Mesendoderm (in vitro differentiated cells): Measurements from ENCODE around the gene KIF9.

Experiments used
- DNase-seq: peaks from one replicate; pipeline ENCODE4 v3.0.0; 2013
- H2AK5ac ChIP-seq: 2 replicates; pipeline ENCODE4 v1.6.1; 2013; ENCODE audit warnings: low read length, inconsistent platforms
- H2BK120ac ChIP-seq: 2 replicates; pipeline ENCODE4 v1.6.1; 2013; ENCODE audit warnings: low read depth, mild to moderate bottlenecking, low read length, moderate library complexity, mixed read lengths
- H2BK15ac ChIP-seq: replicated peaks from 2 replicates; pipeline ENCODE4 v1.6.1; 2013; ENCODE audit warnings: low read depth, mild to moderate bottlenecking, moderate library complexity
- H2BK5ac ChIP-seq: 2 replicates; pipeline ENCODE4 v1.6.1; 2013; ENCODE audit warnings: low read length, inconsistent platforms
- H3K18ac ChIP-seq: 2 replicates; pipeline ENCODE4 v1.6.1; 2013; ENCODE audit warnings: mild to moderate bottlenecking, low read length, mixed read lengths
- H3K23ac ChIP-seq: one replicate; pipeline ENCODE4 v1.6.1; 2013; ENCODE audit warnings: low read length
- H3K27ac ChIP-seq: 2 replicates; pipeline ENCODE4 v1.5.1; 2013; ENCODE audit warnings: low read depth, mild to moderate bottlenecking, inconsistent platforms, low read length, moderate library complexity
- H3K27me3 ChIP-seq: 2 replicates; pipeline ENCODE4 v1.6.1; 2013; ENCODE audit warnings: low read length, control low read depth, mild to moderate bottlenecking, inconsistent platforms; ENCODE audit not compliant: insufficient read depth, poor library complexity
- H3K36me3 ChIP-seq: 2 replicates; pipeline ENCODE4 v1.6.1; 2013; ENCODE audit warnings: low read length, inconsistent platforms; ENCODE audit not compliant: control insufficient read depth, insufficient read depth
- H3K4ac ChIP-seq: one replicate; pipeline ENCODE4 v1.6.1; 2013; ENCODE audit warnings: low read depth, mild to moderate bottlenecking, low read length, moderate library complexity
- H3K4me1 ChIP-seq: 2 replicates; pipeline ENCODE4 v1.6.1; 2013; ENCODE audit warnings: low read depth, low read length, inconsistent platforms; ENCODE audit not compliant: control insufficient read depth
- H3K4me2 ChIP-seq: 2 replicates; pipeline ENCODE4 v1.6.1; 2013; ENCODE audit warnings: low read length
- H3K4me3 ChIP-seq: 2 replicates; pipeline ENCODE4 v1.5.1; 2013; ENCODE audit warnings: mild to moderate bottlenecking, low read length
- H3K56ac ChIP-seq: one replicate; pipeline ENCODE4 v1.6.1; 2013; ENCODE audit warnings: low read length
- H3K79me1 ChIP-seq: 2 replicates; pipeline ENCODE4 v1.6.1; 2013; ENCODE audit warnings: low read length, inconsistent platforms
- H3K79me2 ChIP-seq: 2 replicates; pipeline ENCODE4 v1.6.1; 2013; ENCODE audit warnings: mild to moderate bottlenecking, low read length; ENCODE audit not compliant: control insufficient read depth, insufficient read depth
- H3K9ac ChIP-seq: 2 replicates; pipeline ENCODE4 v1.6.1; 2013; ENCODE audit warnings: low read length, inconsistent platforms
- H4K5ac ChIP-seq: one replicate; pipeline ENCODE4 v1.6.1; 2013; ENCODE audit warnings: low read length
- H4K8ac ChIP-seq: one replicate; pipeline ENCODE4 v1.6.1; 2013; ENCODE audit warnings: low read depth, mild to moderate bottlenecking, control low read depth, low read length, moderate library complexity
- WGBS: extraction: QIAGEN DNeasy Blood & Tissue Kit; methylation state at CpG from one replicate; pipeline ENCODE4 v1.1.7; 2013; ENCODE audit warnings: low lambda C conversion rate, missing lambda C conversion rate; ENCODE audit not compliant: insufficient coverage; ENCODE audit errors: extremely low coverage; 5-methylcytosine and 5-hydroxymethylcytosine counted together

KIF9 gene

DNA sequence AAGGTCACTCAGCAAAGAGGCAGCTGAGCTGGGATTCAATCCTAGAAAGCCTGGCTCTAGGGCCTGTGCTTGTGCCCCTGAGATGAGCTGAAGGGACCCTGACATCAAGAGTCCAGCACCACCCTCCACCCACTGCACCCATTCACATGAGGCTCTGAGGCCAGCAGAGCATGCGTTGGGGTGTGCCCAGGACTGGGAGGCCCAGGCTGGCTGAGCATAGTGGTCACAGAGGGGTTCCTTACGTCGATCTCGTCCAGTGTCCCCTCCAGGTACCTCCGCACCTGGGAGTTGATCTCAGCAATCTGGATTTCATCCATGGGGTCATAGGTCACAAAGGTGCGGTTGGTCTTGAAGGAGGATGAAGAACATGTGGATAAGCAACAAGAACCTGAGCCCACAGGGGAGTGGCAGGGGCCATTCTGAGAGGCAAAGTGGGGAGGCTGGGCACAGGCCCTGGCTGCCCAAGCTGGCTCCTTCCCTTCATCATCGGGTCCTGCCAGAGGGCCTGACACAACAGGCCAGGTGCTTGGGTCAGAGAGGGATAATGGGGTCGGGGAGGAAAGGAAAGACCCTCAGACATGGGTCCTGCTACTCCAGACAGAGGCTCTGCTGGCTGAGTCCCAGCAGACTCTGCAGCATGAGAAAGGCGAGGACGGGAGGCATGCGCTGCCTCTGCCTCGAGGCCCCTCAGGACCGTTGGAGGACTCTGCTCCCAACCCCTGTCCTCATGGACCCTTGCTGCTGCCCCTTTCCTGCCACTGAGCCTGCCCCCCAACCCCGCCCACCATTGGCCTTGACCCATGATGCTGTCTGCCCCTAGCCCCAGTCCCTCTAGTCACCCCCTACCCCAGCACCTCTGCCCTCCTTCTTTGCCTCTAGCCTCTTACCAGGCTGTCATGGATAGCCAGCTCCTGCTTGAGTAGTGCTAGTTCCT is 35.2 kb downstream of the KIF9 start:
- Histone ChIP-seq H2AK5ac (no peak overlapping the region), H3K36me3 (no peaks in the 10 kb centered on the region), H3K27ac (no peak overlapping the region), H3K79me1 (no peaks in the 10 kb centered on the region), H3K4me3 (no peak overlapping the region), H3K18ac (no peak overlapping the region), H2BK5ac (no peak overlapping the region), H2BK120ac (no peak overlapping the region), H3K4me1 (no peaks in the 10 kb centered on the region), H3K79me2 (no peaks in the 10 kb centered on the region), H4K8ac (no peak overlapping the region), H4K5ac (no peak overlapping the region), H3K56ac (no peak overlapping the region), H3K9ac (no peak overlapping the region), H3K27me3 (no peaks in the 10 kb centered on the region), H3K4me2 (no peak overlapping the region), H3K4ac (no peak overlapping the region), H3K23ac (no peak overlapping the region), H2BK15ac (no peak overlapping the region)
- DNase-seq, result no peak
- no CpG with 5 or more reads among the region's 14 CpGs for WGBS

DNA sequence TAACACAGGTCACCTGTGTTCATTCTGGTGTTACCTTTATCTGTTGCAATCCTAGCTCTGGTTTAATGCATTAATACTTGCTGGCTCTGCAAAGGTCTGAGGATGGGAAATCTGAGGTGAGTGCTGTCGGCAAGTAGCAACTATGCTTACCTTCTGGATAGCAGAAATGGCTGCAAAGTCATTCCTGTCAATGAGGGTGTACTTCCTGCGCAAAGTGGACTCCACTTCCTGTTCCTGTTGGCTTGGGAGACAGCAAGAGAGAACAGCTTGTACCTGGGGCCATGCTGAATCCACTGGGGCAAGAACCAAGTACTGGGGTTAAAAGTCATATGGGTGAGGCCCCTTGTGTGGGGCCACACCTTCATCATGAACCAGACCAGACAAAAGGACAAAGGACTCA is 37.3 kb downstream of the KIF9 start:
- no peak overlapping the region for H3K4ac ChIP-seq
- no peak overlapping the region for H3K23ac ChIP-seq
- H2BK5ac ChIP-seq, result no peak overlapping the region
- no peak overlapping the region for H3K4me3 ChIP-seq
- H3K36me3 ChIP-seq, result no peaks in the 10 kb centered on the region
- no peak overlapping the region for H3K56ac ChIP-seq
- H3K27me3 ChIP-seq, result no peaks in the 10 kb centered on the region
- H2BK120ac ChIP-seq, result no peak overlapping the region
- no peak overlapping the region for H3K27ac ChIP-seq
- no peaks in the 10 kb centered on the region for H3K79me2 ChIP-seq
- no peak overlapping the region for H4K8ac ChIP-seq
- H3K79me1 ChIP-seq, result no peaks in the 10 kb centered on the region
- no peak overlapping the region for H3K9ac ChIP-seq
- H2AK5ac ChIP-seq, result no peak overlapping the region
- WGBS, result no CpG with 5 or more reads among the region's 2 CpGs
- H3K18ac ChIP-seq, result no peak overlapping the region
- H4K5ac ChIP-seq, result no peak overlapping the region
- DNase-seq, result no peak
- no peaks in the 10 kb centered on the region for H3K4me1 ChIP-seq
- no peak overlapping the region for H3K4me2 ChIP-seq
- no peak overlapping the region for H2BK15ac ChIP-seq

DNA sequence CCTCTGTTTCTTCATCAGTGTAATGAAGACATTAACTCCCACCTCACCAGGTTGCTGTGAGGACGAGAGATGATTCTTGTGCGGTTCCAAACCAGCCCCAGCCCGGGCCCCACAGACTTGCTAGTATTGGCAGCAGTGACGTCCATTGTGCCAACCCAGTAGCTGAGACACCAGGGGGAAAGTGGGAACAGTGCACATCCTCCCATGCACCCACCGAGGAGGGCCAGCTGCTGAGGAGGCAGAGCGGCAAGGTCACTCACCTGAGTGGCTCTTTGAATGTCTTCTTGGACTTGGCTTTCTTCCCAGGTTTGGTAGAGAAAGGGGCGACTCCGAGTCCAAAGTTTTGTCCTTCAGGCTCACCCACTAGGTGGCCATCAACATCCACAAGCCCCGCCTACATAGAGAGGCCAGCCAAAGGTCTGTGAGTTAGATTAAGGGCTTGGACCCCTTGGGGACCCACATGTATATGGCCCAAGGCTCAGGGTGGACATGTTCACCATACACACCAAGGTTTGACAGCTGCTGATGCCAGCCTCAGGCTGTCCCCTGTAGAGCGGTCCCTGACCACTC is 38.0 kb downstream of the KIF9 start:
- WGBS, result no CpG with 5 or more reads among the region's 10 CpGs
- no peak overlapping the region for H3K4ac ChIP-seq
- no peak overlapping the region for H4K8ac ChIP-seq
- H2BK15ac ChIP-seq, result no peak overlapping the region
- H2BK120ac ChIP-seq, result no peak overlapping the region
- H3K27me3 ChIP-seq, result no peaks in the 10 kb centered on the region
- H4K5ac ChIP-seq, result no peak overlapping the region
- no peaks in the 10 kb centered on the region for H3K4me1 ChIP-seq
- no peak overlapping the region for H2AK5ac ChIP-seq
- H3K4me3 ChIP-seq, result no peak overlapping the region
- no peak overlapping the region for H2BK5ac ChIP-seq
- no peak overlapping the region for H3K56ac ChIP-seq
- H3K36me3 ChIP-seq, result no peaks in the 10 kb centered on the region
- H3K9ac ChIP-seq, result no peak overlapping the region
- H3K27ac ChIP-seq, result no peak overlapping the region
- no peaks in the 10 kb centered on the region for H3K79me2 ChIP-seq
- H3K23ac ChIP-seq, result no peak overlapping the region
- DNase-seq, result no peak
- no peak overlapping the region for H3K18ac ChIP-seq
- H3K4me2 ChIP-seq, result no peak overlapping the region
- H3K79me1 ChIP-seq, result no peaks in the 10 kb centered on the region

GRCh38 chr3:47243419-47244147 is 39.0 kb downstream of the KIF9 start:
- Histone ChIP-seq H3K36me3 (no peaks in the 10 kb centered on the region), H3K27ac (no peak overlapping the region), H3K23ac (no peak overlapping the region), H3K4me1 (no peaks in the 10 kb centered on the region), H2BK120ac (no peak overlapping the region), H3K27me3 (no peaks in the 10 kb centered on the region), H3K56ac (no peak overlapping the region), H3K9ac (no peak overlapping the region), H3K4ac (no peak overlapping the region), H4K5ac (no peak overlapping the region), H2AK5ac (no peak overlapping the region), H4K8ac (no peak overlapping the region), H2BK5ac (no peak overlapping the region), H3K4me2 (no peak overlapping the region), H2BK15ac (no peak overlapping the region), H3K4me3 (no peak overlapping the region), H3K79me1 (no peaks in the 10 kb centered on the region), H3K18ac (no peak overlapping the region), H3K79me2 (no peaks in the 10 kb centered on the region)
- WGBS, result no CpG with 5 or more reads among the region's 9 CpGs
- no peak for DNase-seq

DNA sequence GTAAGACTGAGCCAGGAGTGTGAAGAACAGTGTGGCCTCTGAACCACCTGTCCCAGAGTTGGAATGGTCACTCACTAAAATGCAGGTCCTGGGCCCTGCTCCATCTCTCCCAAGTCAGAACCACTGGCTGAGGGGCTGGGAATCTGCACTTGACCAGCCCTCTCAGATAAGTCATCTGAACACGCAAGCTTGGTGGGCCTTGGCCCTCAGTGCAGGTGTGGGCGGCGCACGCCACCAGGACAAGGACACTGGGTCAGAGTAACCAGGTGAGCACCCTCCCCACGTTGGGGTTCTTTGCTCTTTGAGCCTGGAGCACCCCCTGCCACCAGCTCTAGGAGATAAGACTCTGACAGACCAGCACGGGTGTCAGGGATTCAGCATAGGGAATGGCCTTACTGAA is 42.7 kb downstream of the KIF9 start:
- Histone ChIP-seq H3K56ac (no peak overlapping the region), H2AK5ac (no peak overlapping the region), H3K18ac (no peak overlapping the region), H3K23ac (no peak overlapping the region), H4K5ac (no peak overlapping the region), H3K4me1 (no peaks in the 10 kb centered on the region), H3K27ac (no peak overlapping the region), H3K4me2 (no peak overlapping the region), H3K79me1 (no peaks in the 10 kb centered on the region), H3K36me3 (no peaks in the 10 kb centered on the region), H3K9ac (no peak overlapping the region), H3K79me2 (no peaks in the 10 kb centered on the region), H4K8ac (no peak overlapping the region), H2BK5ac (no peak overlapping the region), H2BK15ac (no peak overlapping the region), H2BK120ac (no peak overlapping the region), H3K4me3 (no peak overlapping the region), H3K4ac (no peak overlapping the region), H3K27me3 (no peaks in the 10 kb centered on the region)
- no peak for DNase-seq
- WGBS, result no CpG with 5 or more reads among the region's 6 CpGs
